K562 (cell line): ENCODE measurements around the gene XCL2. TPM values are rescaled to one million over a fixed set of nuclear protein-coding genes. Genes with fewer than 3 reads are reported as not detected.

ENCODE experiments used
- ATAC-seq: fragments of 200-7000 bp; cut with Tn5 transposase; 3 replicates; pipeline ENCODE4 v1.9.1; 2020; ENCODE audit warnings: moderate library complexity
- BruUV-seq: library from RNA; stranded (reverse); fragments of 400-500 nt; replicated peaks from 2 replicates; lab custom pipeline; 2021; lab: Mats Ljungman, UMichigan
- CTCF ChIA-PET: fragments of 300-600 bp; formaldehyde crosslinking; extraction: SDS; loops from one replicate; lab custom pipeline; 2021; ENCODE audit warnings: low intra/inter-chr PET ratio; lab: Yijun Ruan, JAX
- POLR2A ChIA-PET: fragments of 300-600, 350-650 bp; sonication (Branson Sonifier 250); formaldehyde crosslinking; extraction: SDS; loops from one replicate; lab custom pipeline; 2021; ENCODE audit warnings: antibody characterized with exemption, inconsistent platforms; lab: Yijun Ruan, JAX
- DNase-seq, 4 experiments: peaks; one replicate each; pipeline versions ENCODE4 v3.0.0 to v3.0.0-alpha.2; 2011 to 2018; ENCODE audit warnings: low spot score in 3 of 4, mixed read lengths in 3 of 4; ENCODE audit errors: extremely low read depth in 1 of 4
- FAIRE-seq: peaks from 2 replicates; lab custom pipeline; 2011; peaks lifted over from hg19 to GRCh38; lab: Jason Lieb, UNC
- H2AFZ ChIP-seq: 2 replicates; pipeline ENCODE4 v1.6.0; 2011; ENCODE audit warnings: low read depth, low read length, control low read depth, inconsistent platforms
- H3K27ac ChIP-seq: fragments of 200-600 bp; 3 replicates; pipeline ENCODE4 v1.8.0; 2011; ENCODE audit warnings: low read depth, mild to moderate bottlenecking, control low read depth, inconsistent platforms, low read length, moderate library complexity, mixed read lengths; ENCODE audit errors: extremely low read depth
- H3K27me3 ChIP-seq, 2 experiments: fragments of 300-600 bp in 1 of 2; 2 replicates in 1 of 2; 3 replicates in 1 of 2; pipeline versions ENCODE4 v1.6.0 to v1.8.0; 2011; ENCODE audit warnings: inconsistent platforms in 2 of 2, low read length in 2 of 2, mild to moderate bottlenecking in 1 of 2, mixed read lengths in 1 of 2, moderate library complexity in 1 of 2; ENCODE audit not compliant: control insufficient read depth in 2 of 2, insufficient read depth in 2 of 2
- H3K36me3 ChIP-seq: fragments of 300-600 bp; 3 replicates; pipeline ENCODE4 v1.8.0; 2011; ENCODE audit warnings: mild to moderate bottlenecking, low read length, inconsistent platforms; ENCODE audit not compliant: control insufficient read depth, insufficient read depth
- H3K4me1 ChIP-seq, 2 experiments: fragments of 200-600 bp in 1 of 2; replicated peaks in 1 of 2; 2 replicates in 1 of 2; 3 replicates in 1 of 2; pipeline versions ENCODE4 v1.5.1 to v1.8.0; 2011; ENCODE audit warnings: inconsistent platforms in 2 of 2, low read length in 2 of 2, mild to moderate bottlenecking in 1 of 2, mixed read lengths in 1 of 2, moderate library complexity in 1 of 2; ENCODE audit not compliant: control insufficient read depth in 2 of 2, insufficient read depth in 2 of 2
- H3K4me2 ChIP-seq: 2 replicates; pipeline ENCODE4 v1.6.1; 2011; ENCODE audit warnings: low read length, control low read depth, inconsistent platforms, mixed read lengths; ENCODE audit not compliant: insufficient read depth
- H3K4me3 ChIP-seq: fragments of 200-600 bp; sonication (generic), shearing (Covaris generic); 2 replicates; pipeline ENCODE4 v1.5.1; 2016; ENCODE audit warnings: control low read depth, inconsistent platforms
- H3K79me2 ChIP-seq: fragments of 200-600 bp; 3 replicates; pipeline ENCODE4 v1.8.0; 2011; ENCODE audit warnings: low read length, inconsistent platforms; ENCODE audit not compliant: control insufficient read depth, insufficient read depth
- H3K9ac ChIP-seq, 2 experiments: 2 replicates each; pipeline versions ENCODE4 v1.6.0 to v1.6.1; 2011; ENCODE audit warnings: low read depth in 2 of 2, low read length in 2 of 2, control low read depth in 1 of 2, inconsistent platforms in 1 of 2, mild to moderate bottlenecking in 1 of 2, mixed read lengths in 1 of 2; ENCODE audit not compliant: insufficient read depth in 1 of 2
- H3K9me1 ChIP-seq: one replicate; pipeline ENCODE4 v1.6.0; 2011; ENCODE audit warnings: inconsistent platforms, mild to moderate bottlenecking, low read length, moderate library complexity; ENCODE audit not compliant: control insufficient read depth, insufficient read depth
- H3K9me3 ChIP-seq: replicated peaks from 2 replicates; pipeline ENCODE4 v1.5.1; 2011; ENCODE audit warnings: low read depth, low read length, inconsistent platforms; ENCODE audit not compliant: control insufficient read depth, insufficient read depth
- H4K20me1 ChIP-seq: replicated peaks from 2 replicates; pipeline ENCODE4 v1.6.1; 2011; ENCODE audit warnings: low read length, inconsistent platforms, mixed read lengths; ENCODE audit not compliant: control insufficient read depth, insufficient read depth
- AFF4 ChIP-seq: sonication (generic); formaldehyde crosslinking; IDR thresholded peaks from 2 replicates; pipeline ENCODE4 v1.8.0; 2023; ENCODE audit warnings: mild to moderate bottlenecking, missing genetic modification reagents
- CBX8 ChIP-seq: fragments of 200-600 bp; sonication (generic); IDR thresholded peaks from 2 replicates; pipeline ENCODE4 v1.6.1; 2012; ENCODE audit warnings: borderline replicate concordance, mixed run types, low read depth, mild to moderate bottlenecking, moderate library complexity, mixed read lengths, low read length, control low read depth, inconsistent platforms; ENCODE audit not compliant: poor library complexity, severe bottlenecking; ENCODE audit errors: extremely low read depth
- DMBX1 ChIP-seq: fragments of 250-450 bp; sonication (Bioruptor Pico); IDR thresholded peaks from 2 replicates; pipeline ENCODE4 v1.8.0; 2022; ENCODE audit warnings: inconsistent platforms, mild to moderate bottlenecking, moderate library complexity, borderline replicate concordance
- HDAC8 ChIP-seq: fragments of 450-650 bp; IDR thresholded peaks from 2 replicates; pipeline ENCODE4 v1.6.1; 2016; ENCODE audit warnings: mild to moderate bottlenecking, missing genetic modification characterization, moderate library complexity, missing compliant biosample characterization
- NONO ChIP-seq, 2 experiments: fragments of 200-400 bp in 1 of 2; fragments of 450-650 bp in 1 of 2; formaldehyde crosslinking in 1 of 2; IDR thresholded peaks; 2 replicates each; pipeline ENCODE4 v1.6.1; 2017; ENCODE audit warnings: low read depth in 2 of 2, mild to moderate bottlenecking in 2 of 2, moderate library complexity in 2 of 2, low read length in 1 of 2
- NR0B1 ChIP-seq: fragments of 450-650 bp; IDR thresholded peaks from one replicate; pipeline ENCODE4 v1.6.1; 2018; ENCODE audit warnings: mild to moderate bottlenecking, moderate library complexity; ENCODE audit not compliant: partially characterized antibody
- RBM15 ChIP-seq: fragments of 200-400 bp; formaldehyde crosslinking; IDR thresholded peaks from 2 replicates; pipeline ENCODE4 v1.6.1; 2018; ENCODE audit warnings: mild to moderate bottlenecking, low read length, moderate library complexity; ENCODE audit not compliant: insufficient read depth
- XRCC5 ChIP-seq: fragments of 200-400 bp; formaldehyde crosslinking; IDR thresholded peaks from 2 replicates; pipeline ENCODE4 v1.6.1; 2017; ENCODE audit warnings: low read depth, mild to moderate bottlenecking, low read length
- ZNF239 ChIP-seq: fragments of 250-450 bp; sonication (Bioruptor Pico); IDR thresholded peaks from 2 replicates; pipeline ENCODE4 v1.4.0; 2020; ENCODE audit warnings: mild to moderate bottlenecking
- ZNF449 ChIP-seq: fragments of 250-450 bp; sonication (Bioruptor Pico); IDR thresholded peaks from 2 replicates; pipeline ENCODE4 v1.8.0; 2022; ENCODE audit warnings: moderate library complexity, mild to moderate bottlenecking, inconsistent platforms
- ZNF717 ChIP-seq: fragments of 250-450 bp; sonication (Bioruptor Pico); IDR thresholded peaks from 2 replicates; pipeline ENCODE4 v1.5.0; 2021
- ZNF740 ChIP-seq, 3 experiments: fragments of 200-800 bp in 1 of 3; sonication (Bioruptor generic) in 1 of 3; sonication (generic) in 1 of 3; formaldehyde crosslinking in 1 of 3; IDR thresholded peaks; 2 replicates each; pipeline versions ENCODE4 v1.6.1 to v1.8.0; 2016 to 2022; ENCODE audit warnings: mild to moderate bottlenecking in 2 of 3, missing compliant biosample characterization in 2 of 3, missing genetic modification characterization in 2 of 3, missing genetic modification reagents in 1 of 3
- WGBS: fragments of 100-300 bp; shearing (Covaris generic); methylation state at CpG from one replicate; pipeline ENCODE4 v1.1.6; 2016; ENCODE audit warnings: low coverage, mixed read lengths; ENCODE audit not compliant: insufficient coverage; ENCODE audit errors: missing lambda C conversion rate; 5-methylcytosine and 5-hydroxymethylcytosine counted together
- in situ Hi-C: fragments of 300-500 bp; cut with MboI; formaldehyde crosslinking; loops from 4 replicates; pipeline ENCODE4 v1.15.0; 2018; ENCODE audit warnings: inconsistent platforms, mixed read lengths
- intact Hi-C: fragments of 100-400 bp; cut with micrococcal nuclease; formaldehyde crosslinking; loops from 2 replicates; pipeline ENCODE4 v1.14.2; 2022
- polyA plus RNA-seq, 8 experiments: library from polyadenylated mRNA; depleted of rRNA in 4 of 8; stranded (reverse) in 5 of 8; unstranded in 3 of 8; fragments of >200 nt; fragmentation: Nextera tagmentation in 2 of 8; fragmentation: Illumina TruSeq in 1 of 8; extraction: Ambion mirVana in 2 of 8; extraction: Trizol in 1 of 8; gene quantifications; 2 replicates each; pipeline versions ENCODE4 v1.2.1 to v1.2.3, GENCODE V29; 2011 to 2014; ENCODE audit warnings: inconsistent platforms in 1 of 8, missing spikeins in 1 of 8
- total RNA-seq, 7 experiments: library from RNA; depleted of rRNA in 6 of 7; stranded (reverse); fragments of >200 nt in 6 of 7; fragmentation: Illumina TruSeq in 2 of 7; extraction: Trizol in 2 of 7; gene quantifications; 2 replicates each; pipeline versions ENCODE4 v1.2.1 to v1.2.3, GENCODE V29; 2011 to 2021; ENCODE audit warnings: low replicate concordance in 1 of 7

Gene XCL2
- total and polyA plus RNA-seq, 9 of the 15 experiments (the other 6 are each of a cell fraction or from before 2014, with no cell fraction given) = not detected

GRCh38 chr1:168505006-168505405 lies 38.8 kb downstream of the XCL2 start:
- Histone ChIP-seq H3K27ac (no peak overlapping the region), H3K9ac (no peak overlapping the region), H3K4me2 (no peak overlapping the region), H3K4me1 (no peaks in the 10 kb centered on the region), H3K9me3 (no peaks in the 10 kb centered on the region), H3K36me3 (no peaks in the 10 kb centered on the region), H3K9me1 (no peaks in the 10 kb centered on the region), H3K79me2 (no peaks in the 10 kb centered on the region), H3K27me3 (peaks cover 0 to 2% of the 10 kb centered on the region in 2 experiments; a peak in 2 of 5 replicates), H2AFZ (no peak overlapping the region), H4K20me1 (no peaks in the 10 kb centered on the region), H3K4me3 (no peak overlapping the region)
- intact Hi-C loops = no loop called here
- whole genome bisulfite sequencing = 0% methylated on average over 1 of the region's 1 CpG
- no peak for DNase-seq
- ATAC-seq = no peak
- no peak for FAIRE-seq
- in situ Hi-C loops = no loop called here
- CTCF ChIA-PET = no interaction called here
- BruUV-seq = no TSS peak
- POLR2A ChIA-PET = interaction anchor here (0.6 kb wide), 1 partner anchor 357 kb away, joined by 3 read pairs; no protein-coding TSS in a partner anchor
- TF ChIP-seq NR0B1 (no peak), CBX8 (no peak), ZNF449 (CRISPR knock-in tag) (no peak), XRCC5 (no peak), NONO (IDR thresholded peaks at IDR 0.05; ENCODE audit: low read depth in 2 of 2, low read length in 1 of 2) (no peak), RBM15 (no peak), AFF4 (no peak), ZNF740 (CRISPR knock-in tag; IDR thresholded peaks at IDR 0.05) (no peak), ZNF740 (tag; IDR thresholded peaks at IDR 0.05) (no peak), ZNF717 (no peak), ZNF239 (CRISPR knock-in tag) (no peak), HDAC8 (no peak), DMBX1 (CRISPR knock-in tag) (no peak)
